GM10266 (cell line): ENCODE data around the gene CROCC2.

Experiments used
- DNase-seq: peaks from one replicate; pipeline ENCODE4 v3.0.0; 2012; ENCODE audit errors: extremely low spot score
- TF ChIP-seq, protein P1 (sequence below): IDR thresholded peaks from 2 replicates; pipeline ENCODE4 v1.5.1; 2012; ENCODE audit warnings: mild to moderate bottlenecking, low read depth; ENCODE audit not compliant: control insufficient read depth, insufficient read depth; ENCODE audit errors: missing control alignments

The CROCC2 gene

DNA sequence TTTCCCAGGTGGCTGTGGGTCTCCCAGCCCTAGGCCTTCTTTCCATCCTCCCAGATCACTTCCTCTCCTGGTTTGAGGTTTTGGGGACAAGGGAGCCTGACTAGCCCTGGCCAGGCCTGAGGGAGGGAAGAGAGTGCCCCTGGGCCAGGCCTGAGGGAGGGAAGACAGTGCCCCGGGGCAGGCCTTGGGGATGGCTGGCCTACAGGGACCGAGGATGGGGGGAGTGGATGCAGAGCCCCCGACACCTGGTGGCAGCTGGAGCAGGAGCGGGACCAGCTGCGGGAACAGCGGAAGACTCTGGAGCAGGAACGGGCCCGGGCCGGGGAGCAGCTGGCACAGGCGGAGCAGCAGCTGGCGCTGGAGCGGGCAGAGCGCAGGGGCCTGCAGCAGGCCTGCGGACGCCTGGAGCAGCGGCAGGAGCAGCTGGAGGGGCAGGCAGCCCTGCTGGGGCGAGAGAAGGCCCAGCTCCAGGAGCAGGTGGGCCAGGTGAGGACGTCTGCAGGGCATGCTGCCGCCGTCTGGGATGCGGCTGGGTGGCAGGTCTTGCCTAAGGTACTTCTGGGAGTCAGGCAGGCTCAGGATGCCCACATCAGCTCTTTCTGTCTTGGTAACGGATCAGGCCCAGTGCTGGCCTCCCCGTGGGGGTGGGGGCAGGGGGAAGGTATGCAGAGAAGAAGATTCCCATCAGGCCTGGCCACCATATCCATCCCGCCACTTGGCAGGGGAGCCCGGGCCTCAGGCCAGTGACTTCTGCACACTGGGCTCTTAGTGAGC lies 29.2 kb downstream of the CROCC2 start:
- no peak for DNase-seq
- TF ChIP-seq, protein P1, sequence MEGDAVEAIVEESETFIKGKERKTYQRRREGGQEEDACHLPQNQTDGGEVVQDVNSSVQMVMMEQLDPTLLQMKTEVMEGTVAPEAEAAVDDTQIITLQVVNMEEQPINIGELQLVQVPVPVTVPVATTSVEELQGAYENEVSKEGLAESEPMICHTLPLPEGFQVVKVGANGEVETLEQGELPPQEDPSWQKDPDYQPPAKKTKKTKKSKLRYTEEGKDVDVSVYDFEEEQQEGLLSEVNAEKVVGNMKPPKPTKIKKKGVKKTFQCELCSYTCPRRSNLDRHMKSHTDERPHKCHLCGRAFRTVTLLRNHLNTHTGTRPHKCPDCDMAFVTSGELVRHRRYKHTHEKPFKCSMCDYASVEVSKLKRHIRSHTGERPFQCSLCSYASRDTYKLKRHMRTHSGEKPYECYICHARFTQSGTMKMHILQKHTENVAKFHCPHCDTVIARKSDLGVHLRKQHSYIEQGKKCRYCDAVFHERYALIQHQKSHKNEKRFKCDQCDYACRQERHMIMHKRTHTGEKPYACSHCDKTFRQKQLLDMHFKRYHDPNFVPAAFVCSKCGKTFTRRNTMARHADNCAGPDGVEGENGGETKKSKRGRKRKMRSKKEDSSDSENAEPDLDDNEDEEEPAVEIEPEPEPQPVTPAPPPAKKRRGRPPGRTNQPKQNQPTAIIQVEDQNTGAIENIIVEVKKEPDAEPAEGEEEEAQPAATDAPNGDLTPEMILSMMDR = no peak

DNA sequence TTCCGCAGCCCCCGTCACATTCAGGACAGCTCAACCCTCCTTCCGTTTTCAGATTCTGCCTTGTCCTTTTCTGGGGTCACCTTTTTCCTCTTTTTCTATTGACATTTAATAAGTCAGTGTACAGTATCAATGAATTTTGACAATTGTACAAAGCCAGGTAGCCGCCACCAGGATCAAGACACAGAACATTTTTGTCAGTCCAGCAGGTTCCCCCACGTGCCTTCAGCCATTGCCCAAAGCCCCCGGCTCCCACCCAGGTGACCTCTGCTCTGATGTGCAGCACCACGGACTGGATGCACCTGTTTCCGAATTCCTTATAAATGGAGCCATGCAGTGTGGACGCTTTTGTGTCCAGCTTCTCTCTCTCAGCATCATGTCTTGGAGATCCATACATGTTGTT lies 30.0 kb downstream of the CROCC2 start:
- TF ChIP-seq, protein P1 = no peak
- no peak for DNase-seq

DNA sequence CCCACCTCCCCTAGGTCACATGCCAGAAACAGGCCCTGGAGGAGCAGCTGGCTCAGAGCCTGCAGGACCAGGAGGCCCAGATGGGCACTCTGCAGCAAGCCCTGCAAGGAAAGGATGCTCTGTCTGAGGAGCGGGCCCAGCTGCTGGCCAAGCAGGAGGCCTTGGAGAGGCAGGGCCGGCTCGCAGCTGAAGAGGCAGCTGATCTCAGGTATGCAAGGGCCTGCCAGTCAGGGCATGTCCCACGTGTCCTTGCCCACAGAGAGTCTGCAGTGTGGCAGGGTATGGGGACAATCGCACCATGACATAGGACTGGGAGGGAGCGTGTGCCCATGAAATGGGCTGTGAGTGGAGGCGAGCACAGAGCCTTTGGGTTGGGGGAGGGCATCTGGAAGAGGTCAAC lies 39.9 kb downstream of the CROCC2 start:
- DNase-seq = no peak
- TF ChIP-seq, protein P1 = no peak

DNA sequence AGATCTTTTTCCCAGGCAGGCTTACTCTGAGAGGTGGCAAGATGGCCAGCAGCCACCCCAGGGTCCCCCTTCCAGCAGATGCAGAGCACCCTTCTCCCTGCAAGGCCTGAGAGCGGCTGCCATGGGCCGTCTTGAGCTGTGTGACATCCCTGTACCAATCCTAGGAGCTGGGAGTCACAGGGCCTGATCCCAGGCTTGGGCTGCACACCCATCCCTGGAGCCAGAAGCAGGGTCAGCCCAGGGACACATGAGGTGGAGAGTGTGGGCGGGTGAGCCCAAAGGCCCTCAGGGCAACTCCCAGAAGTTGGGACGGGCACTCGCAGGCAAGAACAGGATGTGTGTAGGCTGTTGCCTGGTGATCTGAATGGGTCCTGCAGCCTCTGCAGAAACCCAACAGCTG lies 40.5 kb downstream of the CROCC2 start:
- TF ChIP-seq, protein P1 = no peak

DNA sequence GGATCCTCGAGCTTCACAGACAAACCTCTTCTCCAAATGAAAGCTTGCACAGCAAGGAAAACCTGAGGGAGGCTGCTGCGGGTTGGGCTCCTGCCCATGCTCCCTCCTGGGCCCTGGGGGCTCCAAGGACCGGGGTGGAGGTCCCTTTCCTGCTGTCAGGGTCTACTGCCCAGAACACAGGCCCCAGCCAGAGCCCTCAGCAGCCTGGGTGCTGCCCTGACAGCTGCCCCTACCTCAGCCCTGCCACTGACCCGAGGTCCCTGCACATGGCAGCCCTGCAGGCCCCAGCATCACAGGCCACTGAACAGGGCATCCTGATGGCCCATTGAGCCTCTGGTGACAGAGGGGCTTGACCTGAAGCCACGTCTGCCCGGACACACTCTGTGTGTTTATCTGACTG lies 41.0 kb downstream of the CROCC2 start:
- DNase-seq = no peak
- TF ChIP-seq, protein P1 = no peak

More for the DNA sequence above, 40.5 kb downstream of the CROCC2 start:
- DNase-seq = no peak

DNA sequence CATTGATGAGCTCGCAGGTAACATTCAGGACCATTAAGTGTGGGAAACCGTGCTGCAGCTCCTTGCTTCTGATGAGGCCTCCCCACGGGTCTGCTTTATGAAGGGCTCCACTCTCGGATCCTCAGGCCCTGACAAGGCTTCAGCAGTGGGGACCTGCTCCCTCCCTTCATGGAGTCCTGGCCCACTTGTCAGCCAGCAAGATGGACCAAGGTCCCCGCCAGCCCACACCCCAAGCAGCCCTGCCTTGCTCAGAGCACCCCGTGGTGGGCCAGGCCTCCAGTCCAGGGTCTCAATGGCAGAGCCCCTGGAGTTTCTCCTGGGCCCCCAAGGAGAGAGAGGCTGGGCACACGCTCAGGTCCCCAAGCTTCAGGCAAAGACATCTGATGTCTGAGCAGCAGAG lies 41.5 kb downstream of the CROCC2 start:
- no peak for DNase-seq
- TF ChIP-seq, protein P1 = no peak

DNA sequence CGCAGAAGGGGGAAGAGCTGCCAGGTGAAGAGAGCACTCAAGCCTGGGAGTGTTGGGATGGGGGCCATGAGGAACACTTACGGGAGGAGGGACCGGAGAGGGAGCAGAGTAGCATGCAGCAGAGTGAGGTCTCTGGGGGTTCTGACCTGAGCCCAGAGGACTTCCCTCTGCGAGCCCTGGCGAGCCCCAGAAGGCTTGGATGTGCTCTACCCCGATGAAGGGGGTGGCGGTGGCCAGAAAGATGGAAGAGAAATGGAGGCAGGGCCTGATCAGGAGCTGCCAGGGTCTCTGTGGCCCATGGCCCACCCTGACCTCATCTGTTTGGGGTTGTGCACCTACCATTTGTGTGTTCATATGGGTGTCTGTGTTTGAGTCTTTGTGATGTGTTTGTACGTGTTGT lies 42.0 kb downstream of the CROCC2 start:
- DNase-seq = no peak
- TF ChIP-seq, protein P1 = no peak
